MM.1S (cell line): ENCODE results near the gene FYB1.

Experiments used
- DNase-seq: peaks from one replicate; pipeline ENCODE4 v3.0.0-alpha.2; 2015
- H2AFZ ChIP-seq: fragments of 300-600 bp; sonication (generic); 2 replicates; pipeline ENCODE4 v1.6.0; 2016; ENCODE audit warnings: antibody characterized with exemption, low read length
- H3F3A ChIP-seq: fragments of 300-600 bp; sonication (generic); 2 replicates; pipeline ENCODE4 v1.6.1; 2016; ENCODE audit warnings: mild to moderate bottlenecking, antibody characterized with exemption, low read length, moderate library complexity, mixed read lengths; ENCODE audit not compliant: insufficient read depth
- H3K27ac ChIP-seq: fragments of 300-600 bp; sonication (generic); 2 replicates; pipeline ENCODE4 v1.5.1; 2016; ENCODE audit warnings: mild to moderate bottlenecking, low read length
- H3K27me3 ChIP-seq: fragments of 300-600 bp; sonication (generic); replicated peaks from 2 replicates; pipeline ENCODE4 v1.6.0; 2016; ENCODE audit warnings: low read length; ENCODE audit not compliant: insufficient read depth
- H3K36me3 ChIP-seq: fragments of 300-600 bp; sonication (generic); replicated peaks from 2 replicates; pipeline ENCODE4 v1.6.1; 2016; ENCODE audit warnings: mild to moderate bottlenecking, low read length, mixed read lengths; ENCODE audit not compliant: insufficient read depth
- H3K4me1 ChIP-seq: fragments of 300-600 bp; sonication (generic); 2 replicates; pipeline ENCODE4 v1.6.1; 2016; ENCODE audit warnings: low read length, mixed read lengths
- H3K4me2 ChIP-seq: fragments of 300-600 bp; sonication (generic); 2 replicates; pipeline ENCODE4 v1.6.0; 2016; ENCODE audit warnings: low read depth, low read length
- H3K4me3 ChIP-seq: fragments of 300-600 bp; sonication (generic); 2 replicates; pipeline ENCODE4 v1.5.1; 2016; ENCODE audit warnings: low read length, mixed read lengths
- H3K79me2 ChIP-seq: fragments of 300-600 bp; sonication (generic); 2 replicates; pipeline ENCODE4 v1.6.1; 2016; ENCODE audit warnings: mixed run types, low read length, mixed read lengths
- H3K9ac ChIP-seq: fragments of 300-600 bp; sonication (generic); 2 replicates; pipeline ENCODE4 v1.6.1; 2016; ENCODE audit warnings: low read length, mixed read lengths
- H3K9me2 ChIP-seq: fragments of 300-600 bp; sonication (generic); replicated peaks from 2 replicates; pipeline ENCODE4 v1.6.1; 2016; ENCODE audit warnings: mild to moderate bottlenecking, low read length, mixed read lengths; ENCODE audit not compliant: insufficient read depth
- H3K9me3 ChIP-seq: fragments of 300-600 bp; sonication (generic); replicated peaks from 2 replicates; pipeline ENCODE4 v1.6.1; 2016; ENCODE audit warnings: mild to moderate bottlenecking, low read length, mixed read lengths; ENCODE audit not compliant: insufficient read depth
- H4K20me1 ChIP-seq: fragments of 300-600 bp; sonication (generic); 2 replicates; pipeline ENCODE4 v1.6.1; 2016; ENCODE audit warnings: mild to moderate bottlenecking, low read length, moderate library complexity, mixed read lengths; ENCODE audit not compliant: insufficient read depth
- EZH2 ChIP-seq: fragments of 300-600 bp; sonication (generic); optimal IDR thresholded peaks from 2 replicates; pipeline ENCODE3; 2017; ENCODE audit warnings: low read depth, mild to moderate bottlenecking, antibody characterized with exemption, low read length, mixed read lengths
- EZH2phosphoT487 ChIP-seq: fragments of 300-600 bp; sonication (generic); IDR thresholded peaks from 2 replicates; pipeline ENCODE4 v1.6.1; 2018; ENCODE audit warnings: antibody characterized with exemption, low read length
- TF ChIP-seq, protein P1 (sequence below): fragments of 300-600 bp; sonication (generic); IDR thresholded peaks from 2 replicates; pipeline ENCODE4 v1.5.1; 2016; ENCODE audit warnings: antibody characterized with exemption, low read length, mixed read lengths

FYB1 gene

DNA sequence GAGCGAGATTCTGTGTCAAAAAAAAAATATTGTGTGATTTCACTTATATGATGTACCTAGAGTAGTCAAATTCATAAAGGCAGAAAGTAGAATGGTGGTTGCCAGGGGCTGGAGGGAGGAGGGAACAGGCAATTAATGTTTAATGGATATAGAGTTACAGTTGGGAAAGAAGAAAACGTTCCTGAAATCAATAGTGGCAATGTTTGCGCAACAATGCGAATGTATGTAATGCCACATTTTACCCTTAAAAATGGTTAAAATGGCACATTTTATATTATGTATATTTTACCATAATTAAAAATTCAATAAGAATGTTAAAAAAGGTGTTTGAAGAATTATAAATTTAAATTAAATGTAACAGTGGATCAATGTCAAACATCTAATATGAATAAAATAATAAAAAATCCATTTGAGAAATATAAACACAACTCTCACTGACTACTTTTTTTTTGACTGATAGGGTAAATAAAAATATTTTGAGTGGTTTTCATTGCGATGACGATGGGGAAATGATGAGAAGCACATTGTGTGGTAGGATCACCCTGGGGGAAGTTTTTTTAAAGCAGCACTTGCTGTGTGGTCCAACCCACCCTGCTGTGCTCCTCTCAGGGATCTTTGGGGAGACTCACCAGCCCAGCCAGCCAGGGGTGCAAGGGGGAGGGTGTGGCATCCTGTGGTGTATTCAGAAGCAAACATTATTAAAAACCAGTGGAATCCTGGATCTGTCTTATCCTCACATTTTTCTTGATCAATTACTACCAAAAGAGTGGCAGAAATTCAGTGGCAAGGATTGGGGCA is 4.3 kb downstream of the FYB1 start:
- H3K9me2 ChIP-seq, result no peaks in the 10 kb centered on the region
- no peak overlapping the region for H3K4me3 ChIP-seq
- H3K27ac ChIP-seq, result no peak overlapping the region
- H3K27me3 ChIP-seq, result no peaks in the 10 kb centered on the region
- no peak overlapping the region for H3K9ac ChIP-seq
- no peak overlapping the region for H2AFZ ChIP-seq
- no peaks in the 10 kb centered on the region for H3F3A ChIP-seq
- H3K4me2 ChIP-seq, result no peak overlapping the region
- DNase-seq, result no peak
- H3K79me2 ChIP-seq, result no peaks in the 10 kb centered on the region
- H3K4me1 ChIP-seq, result no peaks in the 10 kb centered on the region; the same call in 1 of the 2 replicates
- no peaks in the 10 kb centered on the region for H4K20me1 ChIP-seq
- no peaks in the 10 kb centered on the region for H3K36me3 ChIP-seq
- TF ChIP-seq EZH2phosphoT487 (no peak), EZH2 (no peak)
- TF ChIP-seq, protein P1, sequence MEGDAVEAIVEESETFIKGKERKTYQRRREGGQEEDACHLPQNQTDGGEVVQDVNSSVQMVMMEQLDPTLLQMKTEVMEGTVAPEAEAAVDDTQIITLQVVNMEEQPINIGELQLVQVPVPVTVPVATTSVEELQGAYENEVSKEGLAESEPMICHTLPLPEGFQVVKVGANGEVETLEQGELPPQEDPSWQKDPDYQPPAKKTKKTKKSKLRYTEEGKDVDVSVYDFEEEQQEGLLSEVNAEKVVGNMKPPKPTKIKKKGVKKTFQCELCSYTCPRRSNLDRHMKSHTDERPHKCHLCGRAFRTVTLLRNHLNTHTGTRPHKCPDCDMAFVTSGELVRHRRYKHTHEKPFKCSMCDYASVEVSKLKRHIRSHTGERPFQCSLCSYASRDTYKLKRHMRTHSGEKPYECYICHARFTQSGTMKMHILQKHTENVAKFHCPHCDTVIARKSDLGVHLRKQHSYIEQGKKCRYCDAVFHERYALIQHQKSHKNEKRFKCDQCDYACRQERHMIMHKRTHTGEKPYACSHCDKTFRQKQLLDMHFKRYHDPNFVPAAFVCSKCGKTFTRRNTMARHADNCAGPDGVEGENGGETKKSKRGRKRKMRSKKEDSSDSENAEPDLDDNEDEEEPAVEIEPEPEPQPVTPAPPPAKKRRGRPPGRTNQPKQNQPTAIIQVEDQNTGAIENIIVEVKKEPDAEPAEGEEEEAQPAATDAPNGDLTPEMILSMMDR, result no peak
- no peaks in the 10 kb centered on the region for H3K9me3 ChIP-seq

DNA sequence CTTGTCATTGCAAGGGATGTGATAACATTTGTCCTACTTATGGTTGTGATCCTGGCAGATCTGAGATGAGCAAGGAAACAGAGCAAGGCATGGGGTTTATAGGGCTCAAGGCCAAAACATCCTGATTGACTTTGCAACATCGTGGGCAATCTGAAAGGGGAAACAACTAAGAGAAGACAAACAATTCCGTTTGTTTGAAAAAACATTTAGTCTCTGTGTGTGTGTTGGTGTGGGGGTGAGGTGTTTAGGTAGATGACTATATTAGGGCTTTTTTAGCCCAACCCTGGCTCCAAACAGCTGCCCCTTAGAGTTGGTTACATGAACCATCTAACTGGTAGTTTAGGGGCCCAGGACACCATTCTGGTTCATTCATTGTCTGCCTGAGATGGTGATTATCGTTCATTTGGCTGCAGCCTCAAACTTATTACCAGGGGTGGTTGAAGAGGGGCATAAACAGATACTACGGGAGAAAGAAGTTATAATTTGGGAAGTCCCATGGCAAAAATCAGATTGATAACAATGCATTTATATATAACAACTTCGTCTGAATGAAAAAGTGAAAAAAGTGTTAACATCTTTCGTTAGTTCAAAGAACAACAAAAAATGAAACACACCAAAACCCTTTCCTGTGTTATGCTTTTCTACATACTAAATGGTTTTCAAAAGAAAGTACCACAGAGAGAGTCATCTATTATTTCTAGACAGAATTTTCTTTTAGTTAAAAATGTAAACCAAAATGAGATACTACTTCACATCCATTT is 5.7 kb downstream of the FYB1 start:
- no peaks in the 10 kb centered on the region for H4K20me1 ChIP-seq
- no peak for DNase-seq
- no peak overlapping the region for H3K4me2 ChIP-seq
- H3K27me3 ChIP-seq, result no peaks in the 10 kb centered on the region
- H3K9me2 ChIP-seq, result no peaks in the 10 kb centered on the region
- H3K79me2 ChIP-seq, result no peaks in the 10 kb centered on the region
- no peaks in the 10 kb centered on the region; the same call in 1 of the 2 replicates for H3K4me1 ChIP-seq
- H3K9me3 ChIP-seq, result no peaks in the 10 kb centered on the region
- no peak overlapping the region for H3K9ac ChIP-seq
- no peaks in the 10 kb centered on the region for H3F3A ChIP-seq
- no peak overlapping the region for H3K27ac ChIP-seq
- no peaks in the 10 kb centered on the region for H3K36me3 ChIP-seq
- H2AFZ ChIP-seq, result no peak overlapping the region
- TF ChIP-seq EZH2, result no peak
- no peak overlapping the region for H3K4me3 ChIP-seq

DNA sequence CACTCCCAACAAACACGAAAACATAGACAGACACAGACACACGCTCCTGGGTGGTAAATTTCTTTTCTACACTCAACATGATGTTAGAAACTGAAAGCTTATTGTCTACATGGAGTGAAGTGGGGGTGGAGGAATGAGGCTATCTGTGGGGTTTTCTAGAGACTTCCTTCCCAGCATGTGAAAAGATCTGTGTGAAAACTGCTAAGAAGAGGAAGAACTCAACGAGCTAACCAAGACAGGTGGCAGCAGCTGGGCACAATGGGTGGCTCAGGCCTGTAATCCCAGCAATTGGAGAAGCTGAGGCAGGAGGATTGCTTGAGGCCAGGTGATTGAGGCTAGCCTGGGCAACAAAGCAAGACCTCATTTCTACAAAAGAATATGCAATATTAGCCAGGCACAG is 7.6 kb downstream of the FYB1 start:
- H3K4me2 ChIP-seq, result no peak overlapping the region
- H3K9me2 ChIP-seq, result no peaks in the 10 kb centered on the region
- no peak overlapping the region for H3K27ac ChIP-seq
- no peaks in the 10 kb centered on the region for H3F3A ChIP-seq
- 0 out of 2 replicates have a peak overlapping the region, but pooled peaks have one; percentile 0 for H2AFZ ChIP-seq
- no peaks in the 10 kb centered on the region for H3K79me2 ChIP-seq
- no peaks in the 10 kb centered on the region for H4K20me1 ChIP-seq
- H3K27me3 ChIP-seq, result no peaks in the 10 kb centered on the region
- H3K9me3 ChIP-seq, result no peaks in the 10 kb centered on the region
- no peak overlapping the region for H3K9ac ChIP-seq
- DNase-seq, result no peak
- no peak for TF ChIP-seq EZH2phosphoT487
- TF ChIP-seq, protein P1, result no peak
- TF ChIP-seq EZH2, result no peak
- no peaks in the 10 kb centered on the region for H3K36me3 ChIP-seq
- no peak overlapping the region for H3K4me3 ChIP-seq
- H3K4me1 ChIP-seq, result no peaks in the 10 kb centered on the region; the same call in 1 of the 2 replicates
